Measurements from ENCODE around the gene EFNA2. TPM values are rescaled to one million over a fixed set of nuclear protein-coding genes. Genes with fewer than 3 reads are reported as not detected.

EFNA2 gene
- total RNA-seq, 1 experiment from 2014 or later, result 0.45 TPM

DNA sequence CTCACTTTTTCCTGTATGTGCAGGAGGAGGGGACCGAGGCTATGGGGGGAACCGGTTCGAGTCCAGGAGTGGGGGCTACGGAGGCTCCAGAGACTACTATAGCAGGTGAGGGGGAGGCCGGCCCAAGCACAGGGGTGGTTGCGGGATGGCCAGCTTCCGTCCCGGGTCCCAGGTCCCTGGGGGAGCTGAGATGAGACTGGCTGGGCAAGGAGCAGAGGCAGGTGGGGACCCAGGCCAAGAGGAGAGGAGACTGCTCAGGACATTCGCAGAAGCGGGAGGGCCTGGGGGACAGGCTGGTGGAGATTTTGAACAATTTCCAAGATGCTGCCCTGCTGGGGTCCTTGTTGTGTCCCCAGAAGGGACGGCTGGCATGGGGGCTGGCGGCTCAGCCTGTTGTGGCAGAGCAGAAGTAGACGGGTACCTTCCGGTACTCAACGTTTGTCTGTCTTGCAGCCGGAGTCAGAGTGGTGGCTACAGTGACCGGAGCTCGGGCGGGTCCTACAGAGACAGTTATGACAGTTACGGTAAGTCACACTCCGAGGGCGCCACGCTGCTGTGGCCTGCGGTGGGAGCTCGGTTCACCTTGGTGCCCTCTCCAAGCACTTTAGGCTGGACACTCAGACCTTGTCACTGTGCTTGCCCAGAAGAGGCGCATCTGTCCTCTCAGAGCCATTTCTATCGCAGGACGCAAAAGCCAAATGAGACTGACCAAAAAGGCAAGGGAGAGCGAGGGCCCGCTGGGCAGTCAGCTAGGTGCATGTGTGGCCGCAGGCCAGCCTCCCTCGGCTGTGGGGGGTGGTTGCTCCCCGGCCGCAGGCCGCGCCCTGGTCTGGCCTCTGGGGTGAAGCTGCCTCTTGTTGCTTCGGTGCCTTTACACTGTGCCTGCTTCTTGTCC is 13.9 kb upstream of the EFNA2 start:
- no peak for DNase-seq (ENCODE audit: low read depth)

DNA sequence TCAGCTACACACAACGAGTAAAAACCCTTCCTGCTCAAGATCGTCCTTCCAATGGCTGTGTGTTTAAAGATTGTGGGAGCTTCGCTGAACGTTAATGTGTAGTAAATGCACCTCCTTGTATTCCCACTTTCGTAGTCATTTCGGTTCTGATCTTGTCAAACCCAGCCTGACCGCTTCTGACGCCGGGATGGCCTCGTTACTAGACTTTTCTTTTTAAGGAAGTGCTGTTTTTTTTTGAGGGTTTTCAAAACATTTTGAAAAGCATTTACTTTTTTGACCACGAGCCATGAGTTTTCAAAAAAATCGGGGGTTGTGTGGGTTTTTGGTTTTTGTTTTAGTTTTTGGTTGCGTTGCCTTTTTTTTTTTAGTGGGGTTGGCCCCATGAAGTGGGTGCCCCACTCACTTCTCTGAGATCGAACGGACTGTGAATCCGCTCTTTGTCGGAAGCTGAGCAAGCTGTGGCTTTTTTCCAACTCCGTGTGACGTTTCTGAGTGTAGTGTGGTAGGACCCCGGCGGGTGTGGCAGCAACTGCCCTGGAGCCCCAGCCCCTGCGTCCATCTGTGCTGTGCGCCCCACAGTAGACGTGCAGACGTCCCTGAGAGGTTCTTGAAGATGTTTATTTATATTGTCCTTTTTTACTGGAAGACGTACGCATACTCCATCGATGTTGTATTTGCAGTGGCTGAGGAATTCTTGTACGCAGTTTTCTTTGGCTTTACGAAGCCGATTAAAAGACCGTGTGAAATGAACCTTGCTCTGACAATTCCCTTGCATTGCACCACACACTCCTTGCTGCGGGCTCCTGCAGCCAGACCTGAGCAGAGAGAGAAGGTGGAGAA is 13.0 kb upstream of the EFNA2 start:
- DNase-seq (ENCODE audit: low read depth), result no peak

DNA sequence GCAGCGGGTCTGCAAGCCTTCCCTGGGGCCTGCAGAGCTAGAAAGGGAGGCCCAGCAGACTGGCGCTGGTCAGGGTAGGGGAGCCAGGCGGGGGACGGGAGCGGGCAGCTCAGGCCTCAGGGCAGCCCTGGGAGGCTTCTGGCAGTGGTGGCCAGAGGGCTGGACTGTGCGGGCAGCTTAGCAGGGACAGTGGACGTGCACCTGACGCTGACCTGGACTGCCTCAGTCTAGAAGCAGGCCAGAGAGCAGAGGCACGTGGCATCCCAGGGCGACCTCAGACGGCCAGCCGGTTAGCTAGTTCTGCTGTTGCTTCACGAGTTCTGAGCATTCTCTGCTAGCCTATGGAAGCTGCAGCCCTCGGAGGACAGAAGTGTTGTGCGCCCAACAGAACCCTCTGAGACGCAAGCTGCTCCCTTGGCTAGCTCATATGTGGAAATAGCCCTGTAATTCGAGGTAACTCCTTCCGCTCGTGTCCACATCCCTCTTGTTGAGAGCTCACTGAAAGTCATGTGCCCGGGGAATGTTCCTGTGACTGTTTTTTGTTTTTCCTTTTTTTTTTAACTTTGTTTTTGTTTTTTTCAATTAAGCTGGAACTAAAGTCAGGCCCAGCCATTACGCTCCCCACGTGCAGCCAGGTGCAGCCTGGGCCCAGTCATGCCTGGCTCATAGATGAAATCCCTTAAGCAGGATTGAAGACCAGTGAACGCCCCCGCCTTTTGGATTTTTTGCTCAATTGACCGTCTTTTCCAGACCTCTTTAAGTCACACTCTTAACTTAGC is 12.2 kb upstream of the EFNA2 start:
- no peak for DNase-seq (ENCODE audit: low read depth)

DNA sequence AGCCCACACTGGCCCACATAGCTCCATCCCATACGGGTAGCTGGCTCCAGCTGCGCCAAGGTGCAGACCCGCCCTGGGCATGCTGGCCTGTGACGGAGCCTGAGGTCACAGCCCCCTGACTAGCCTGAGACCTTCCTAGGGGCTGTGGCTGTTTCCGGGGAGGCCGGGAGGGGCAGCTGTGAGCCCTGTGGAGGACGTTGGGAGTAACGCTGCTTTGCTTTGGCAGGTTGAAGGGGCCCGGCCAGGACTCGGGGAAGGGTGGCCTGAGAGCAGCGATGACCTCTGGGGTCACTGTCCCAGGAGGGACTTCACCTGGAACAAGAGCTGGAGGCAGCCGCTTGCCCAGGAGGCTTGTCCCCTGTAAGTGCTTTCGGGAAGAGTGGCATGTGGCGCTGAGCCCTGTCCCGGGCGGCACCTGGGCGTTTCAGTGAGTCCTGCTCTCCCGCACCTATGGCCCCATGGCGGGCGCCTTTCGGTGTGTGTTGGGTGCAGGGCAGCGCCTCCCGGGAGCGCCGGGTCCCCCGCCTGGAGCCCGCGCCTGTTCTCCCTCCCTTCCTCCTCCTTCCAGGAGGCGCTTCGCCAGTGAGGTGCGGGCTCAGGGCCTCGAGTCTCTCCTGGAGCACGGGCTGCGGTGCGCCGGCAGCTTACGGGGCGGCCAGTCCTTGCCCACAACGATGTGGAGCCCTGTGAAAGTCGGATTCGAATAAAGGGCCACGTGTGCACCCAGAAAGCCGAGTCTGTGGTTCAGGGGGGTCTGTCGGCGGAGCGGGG is 11.4 kb upstream of the EFNA2 start:
- DNase-seq (ENCODE audit: low read depth), result no peak

DNA sequence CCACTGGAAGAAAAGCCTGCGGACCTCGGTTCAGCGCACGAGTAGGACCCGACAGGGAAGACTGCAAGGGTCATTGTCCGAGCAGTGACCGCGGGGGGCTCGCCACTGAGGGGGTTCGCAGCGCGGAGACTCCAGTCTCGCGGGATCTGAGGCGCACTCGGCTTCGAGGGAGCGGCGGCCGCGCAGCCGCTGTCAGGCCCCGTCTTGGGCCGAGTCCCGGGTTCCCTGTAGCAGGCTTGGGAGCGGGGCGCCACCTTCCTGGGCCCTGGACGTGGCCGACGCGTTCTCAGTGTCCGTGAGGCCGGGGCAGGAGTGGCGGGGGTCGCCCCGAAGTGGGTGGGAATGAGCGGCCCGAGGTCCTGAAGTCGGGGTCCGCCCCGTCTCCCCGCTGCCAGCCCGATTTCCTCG is 10.8 kb upstream of the EFNA2 start:
- no peak for DNase-seq (ENCODE audit: low read depth)

DNA sequence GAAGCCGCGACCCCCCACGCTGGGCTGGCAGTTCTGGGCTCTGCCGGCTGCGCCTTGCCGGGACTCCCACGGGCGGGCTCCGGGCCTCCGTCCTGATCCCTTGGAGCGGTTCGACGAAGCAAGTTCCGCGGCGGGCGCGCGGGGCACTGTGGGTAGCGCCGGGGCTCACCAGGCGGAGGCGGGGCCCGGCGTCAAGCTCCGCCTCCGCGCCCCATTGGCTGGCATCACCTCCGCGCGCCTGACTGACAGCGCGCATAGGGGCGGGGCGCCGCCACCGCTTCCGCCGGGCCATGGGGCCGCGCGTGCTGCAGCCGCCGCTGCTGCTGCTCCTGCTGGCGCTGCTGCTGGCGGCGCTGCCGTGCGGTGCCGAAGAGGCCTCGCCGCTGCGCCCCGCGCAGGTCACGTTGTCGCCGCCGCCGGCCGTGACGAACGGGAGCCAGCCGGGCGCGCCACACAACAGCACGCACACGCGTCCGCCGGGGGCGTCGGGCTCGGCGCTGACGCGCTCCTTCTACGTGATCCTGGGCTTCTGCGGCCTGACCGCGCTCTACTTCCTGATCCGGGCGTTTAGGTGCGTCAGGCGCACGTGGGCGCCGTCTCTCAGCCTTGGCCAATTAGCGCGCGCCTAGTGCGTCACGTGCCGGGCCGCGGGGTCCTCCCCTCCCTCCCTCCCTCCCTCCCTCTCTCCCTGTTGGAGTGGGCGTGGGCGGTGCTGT is 10.3 kb upstream of the EFNA2 start, which contains the start of gene FAM174C:
Gene FAM174C, plus strand, starts transcription at position 271 of the 716 bp plus-strand sequence. Its CDS starts 20 bp downstream, at position 291.
- peak; percentile 95 for DNase-seq (ENCODE audit: low read depth)

DNA sequence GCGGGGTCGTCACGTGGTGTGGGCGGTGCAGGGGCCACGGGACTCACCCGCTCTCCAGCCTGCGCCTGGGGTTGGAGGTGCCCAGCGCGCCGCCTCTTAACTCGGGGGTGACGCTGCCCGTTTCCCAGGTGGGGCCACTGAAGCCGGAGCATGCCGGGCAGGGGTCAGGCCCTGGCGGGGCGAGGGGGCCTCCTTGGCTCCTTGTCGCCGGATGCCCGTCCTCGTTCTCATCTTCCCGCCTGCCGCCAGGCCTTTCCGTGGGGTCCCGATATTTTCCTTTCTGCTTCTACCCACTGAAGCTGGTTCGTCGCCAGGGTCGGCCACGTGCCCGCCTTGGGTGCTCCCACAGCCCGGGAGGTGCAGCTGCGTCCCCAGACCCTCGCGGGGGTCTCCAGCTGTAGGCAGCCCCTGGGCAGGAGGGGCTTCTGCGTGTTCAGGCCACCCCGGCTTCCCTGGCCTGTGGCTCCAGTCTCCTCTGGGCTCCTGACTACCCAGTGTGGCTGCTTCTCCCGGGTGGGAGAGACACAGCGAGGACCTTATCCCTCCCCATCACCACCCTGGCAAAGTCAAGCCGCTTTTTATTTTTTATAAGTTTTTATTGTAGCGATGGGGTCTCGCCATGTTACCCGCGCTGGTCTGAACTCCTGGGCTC is 9.6 kb upstream of the EFNA2 start:
- no peak for DNase-seq (ENCODE audit: low read depth)

DNA sequence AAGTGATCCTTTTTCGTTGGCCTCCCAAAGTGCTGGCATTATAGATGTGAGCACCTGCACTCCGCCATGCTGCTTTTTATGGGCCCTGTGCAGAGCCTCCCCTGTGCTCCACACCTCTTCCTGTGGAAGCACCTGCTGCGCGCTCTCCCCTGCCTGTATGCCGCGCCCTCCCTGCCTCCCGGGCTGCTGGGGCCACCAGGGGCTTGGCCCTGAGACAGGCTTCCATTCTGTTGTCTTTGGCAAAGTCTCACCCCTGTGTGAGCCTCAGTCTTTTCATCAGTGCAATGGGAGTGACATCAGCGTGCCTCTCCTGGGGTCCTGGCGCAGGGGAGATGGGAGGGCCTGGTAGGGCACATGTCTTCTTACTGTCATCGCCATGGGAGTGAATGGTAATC is 9.0 kb upstream of the EFNA2 start:
- DNase-seq (ENCODE audit: low read depth), result no peak

DNA sequence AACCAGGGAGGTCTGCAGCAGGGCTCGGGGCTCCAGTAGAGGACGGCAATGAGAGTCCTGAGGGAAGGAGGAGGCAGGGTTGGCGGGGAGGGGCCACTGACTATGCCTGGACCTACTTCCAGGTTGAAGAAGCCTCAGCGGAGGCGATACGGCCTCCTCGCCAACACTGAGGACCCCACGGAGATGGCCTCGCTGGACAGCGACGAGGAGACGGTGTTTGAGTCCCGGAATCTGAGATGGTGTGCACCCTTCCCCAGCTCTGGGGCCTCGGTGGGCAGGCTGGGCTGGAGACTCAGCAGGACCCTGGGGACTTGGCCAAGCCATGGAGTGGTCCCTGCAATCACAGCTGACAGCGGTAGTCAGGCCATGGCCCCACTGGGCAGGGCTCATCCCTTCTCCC is 8.6 kb upstream of the EFNA2 start:
- no peak for DNase-seq (ENCODE audit: low read depth)

DNA sequence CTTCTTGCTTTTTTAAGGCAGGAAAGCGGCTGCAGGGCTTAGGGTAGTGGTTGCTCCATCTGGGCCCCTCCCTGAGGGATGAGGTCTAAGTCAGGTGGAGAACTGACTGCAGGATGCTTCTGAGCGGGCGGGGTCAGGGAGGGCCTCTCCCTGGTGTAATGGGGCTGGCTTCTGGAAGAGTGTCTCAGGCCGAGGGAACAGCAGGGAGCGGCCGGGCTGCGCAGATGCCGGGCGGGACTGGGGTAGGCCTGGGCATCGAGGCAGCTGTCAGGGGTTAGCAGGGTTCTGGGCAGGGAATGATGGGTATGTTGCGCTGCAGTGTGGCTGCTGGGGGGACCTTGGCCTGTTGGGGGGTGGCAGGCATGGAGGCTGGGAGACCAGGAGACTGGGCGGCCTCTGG is 7.6 kb upstream of the EFNA2 start:
- no peak for DNase-seq (ENCODE audit: low read depth)

DNA sequence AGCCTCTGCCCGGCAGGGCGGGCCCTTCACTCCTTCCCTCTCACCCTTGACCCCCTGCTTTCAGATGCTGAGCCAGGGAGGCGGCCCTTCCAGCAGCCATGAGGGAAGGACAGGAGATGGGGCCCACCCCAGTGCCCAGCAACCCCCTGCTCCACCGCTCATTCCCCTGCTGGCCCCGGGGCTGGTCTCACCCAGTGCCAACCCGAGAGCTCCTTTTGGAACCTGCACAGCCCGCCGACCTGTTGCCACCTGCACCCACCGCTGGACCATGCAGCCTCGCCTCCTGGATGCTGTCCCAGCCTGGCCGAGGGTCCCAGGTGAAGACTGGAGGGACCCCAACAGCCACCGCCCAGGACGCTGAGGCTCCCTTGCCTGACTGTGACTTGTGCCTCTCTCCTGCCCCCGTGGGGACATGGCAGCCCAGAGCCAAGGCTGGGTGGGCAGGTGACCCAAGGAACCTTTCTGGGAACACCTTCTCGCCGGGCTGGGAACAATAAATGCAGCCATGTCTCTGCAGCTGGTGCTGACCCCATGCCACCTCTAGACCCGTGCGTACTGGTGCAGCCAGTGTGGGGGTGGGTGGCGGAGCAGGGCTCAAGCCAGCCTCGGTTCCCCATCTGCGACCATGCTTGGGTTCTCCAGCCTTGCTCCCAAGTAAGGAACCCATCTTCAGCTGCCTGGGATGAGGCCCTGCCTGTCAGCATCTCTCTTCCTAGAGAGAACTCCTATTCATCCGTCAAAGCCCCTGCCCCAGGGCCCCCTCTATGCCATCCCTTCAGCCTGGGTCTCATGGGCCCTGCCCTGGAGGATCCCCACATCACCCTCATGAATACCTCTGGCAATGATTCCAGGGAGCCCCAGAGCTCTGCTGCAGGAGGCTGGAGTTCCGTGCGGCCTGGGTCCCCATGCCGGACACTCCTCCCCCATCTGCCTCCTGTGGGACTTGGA is 6.7 kb upstream of the EFNA2 start:
- no peak for DNase-seq (ENCODE audit: low read depth)

DNA sequence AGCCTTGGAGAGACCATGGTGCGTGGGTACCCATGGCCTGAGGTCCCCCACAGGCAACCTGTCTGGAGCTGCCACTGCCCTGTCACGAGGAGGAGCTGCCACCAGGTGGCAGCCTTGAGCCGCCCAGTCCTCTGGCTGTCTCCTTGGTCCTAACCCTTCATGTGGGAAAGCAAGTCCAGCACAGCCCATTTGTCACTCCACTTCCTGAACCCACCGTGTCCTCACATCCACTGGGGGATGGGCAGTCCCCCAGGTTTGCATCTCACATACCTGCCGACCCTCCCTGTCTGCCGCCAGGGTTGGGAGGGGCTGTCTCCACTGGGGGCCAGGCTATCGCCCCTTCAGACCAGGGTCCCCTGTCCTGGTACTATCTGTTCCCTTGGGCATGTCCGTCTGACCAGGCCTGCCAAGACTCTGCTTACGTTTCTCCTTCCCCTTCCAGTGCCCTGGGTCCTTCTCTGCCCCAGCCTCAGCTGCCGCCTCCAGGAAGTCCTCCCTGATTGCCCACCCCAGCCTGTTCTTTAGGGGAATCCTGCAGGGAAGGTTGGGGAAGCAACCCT is 5.8 kb upstream of the EFNA2 start:
- peak; percentile 75 for DNase-seq (ENCODE audit: low read depth)

DNA sequence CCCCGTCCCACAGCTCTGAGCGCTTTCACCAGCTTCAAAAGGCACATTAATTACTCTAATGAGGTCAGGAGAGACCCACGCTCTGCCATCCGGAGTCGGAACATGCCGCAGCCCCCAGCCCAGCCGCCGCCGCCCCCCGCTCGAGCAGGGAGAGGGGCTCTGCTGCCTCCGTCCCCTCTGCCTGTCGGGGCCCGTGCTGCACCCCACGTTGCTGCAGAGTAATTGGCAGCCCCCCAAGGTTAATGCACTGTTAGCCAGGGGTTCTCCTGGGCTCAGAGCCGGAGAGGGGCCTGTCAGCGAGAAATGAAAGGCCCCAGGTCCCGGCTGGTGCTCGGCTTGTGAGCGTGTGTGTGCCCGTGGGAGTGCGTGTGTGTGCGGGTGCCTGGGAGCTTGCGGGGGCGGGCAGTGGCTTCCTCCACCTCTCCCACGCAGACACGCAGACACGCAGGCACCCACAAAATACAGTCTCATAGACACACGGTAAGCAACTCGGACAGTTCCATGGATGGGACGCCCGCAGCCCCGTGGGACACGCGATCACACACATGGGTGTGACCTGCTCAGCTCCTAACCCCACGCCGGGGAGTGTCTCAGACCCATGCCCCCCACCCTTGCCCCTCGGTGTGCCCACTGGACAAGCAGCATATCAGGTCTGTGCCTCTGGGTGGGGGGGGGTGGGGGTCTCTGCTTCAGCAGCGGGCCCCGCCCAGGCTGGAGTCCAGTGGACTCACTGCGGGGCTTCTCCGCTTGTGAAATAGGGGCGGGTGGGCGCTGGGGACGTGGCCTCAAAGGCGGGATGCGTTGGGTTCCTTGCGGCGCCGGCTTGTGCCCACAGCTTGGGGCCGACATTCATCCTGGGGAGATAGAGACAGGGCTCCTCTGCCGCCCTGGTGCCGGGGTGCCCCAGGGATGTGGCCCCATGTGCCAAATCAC is 4.8 kb upstream of the EFNA2 start:
- no peak for DNase-seq (ENCODE audit: low read depth)

DNA sequence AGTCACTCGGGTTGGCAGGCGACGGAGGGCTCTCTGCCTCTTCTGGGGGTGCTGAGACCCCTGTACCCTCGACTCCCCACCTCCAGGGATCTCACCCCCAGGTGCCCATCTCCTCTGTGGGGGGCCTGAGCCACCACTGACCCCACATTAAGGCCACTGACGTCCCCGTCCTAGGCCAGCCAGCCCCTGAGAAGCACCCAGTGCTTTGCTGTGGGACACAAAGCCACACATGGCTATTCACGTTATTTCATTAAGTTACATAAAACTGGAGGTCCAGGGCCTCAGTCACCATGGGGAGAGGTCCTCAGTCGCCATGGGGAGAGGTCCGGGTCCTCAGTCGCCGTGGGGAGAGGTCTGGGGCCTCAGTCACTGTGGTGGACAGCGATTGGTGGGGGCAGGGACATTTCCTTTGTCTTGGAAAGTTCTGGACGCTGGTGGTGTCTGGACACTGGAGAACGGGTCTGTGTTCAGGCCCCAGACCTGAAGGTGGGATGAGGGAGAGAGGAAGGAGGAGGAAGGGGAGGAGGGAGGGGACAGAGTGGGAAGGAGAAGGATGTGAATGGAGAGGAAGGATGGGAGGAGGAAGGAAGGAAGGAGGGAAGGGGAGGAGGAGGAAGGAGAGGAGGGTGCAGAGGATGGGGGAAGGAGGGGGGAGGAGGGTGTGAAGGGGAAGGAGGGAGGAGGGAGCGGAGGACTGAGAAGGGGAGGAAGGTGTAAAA is 3.9 kb upstream of the EFNA2 start:
- no peak for DNase-seq (ENCODE audit: low read depth)

DNA sequence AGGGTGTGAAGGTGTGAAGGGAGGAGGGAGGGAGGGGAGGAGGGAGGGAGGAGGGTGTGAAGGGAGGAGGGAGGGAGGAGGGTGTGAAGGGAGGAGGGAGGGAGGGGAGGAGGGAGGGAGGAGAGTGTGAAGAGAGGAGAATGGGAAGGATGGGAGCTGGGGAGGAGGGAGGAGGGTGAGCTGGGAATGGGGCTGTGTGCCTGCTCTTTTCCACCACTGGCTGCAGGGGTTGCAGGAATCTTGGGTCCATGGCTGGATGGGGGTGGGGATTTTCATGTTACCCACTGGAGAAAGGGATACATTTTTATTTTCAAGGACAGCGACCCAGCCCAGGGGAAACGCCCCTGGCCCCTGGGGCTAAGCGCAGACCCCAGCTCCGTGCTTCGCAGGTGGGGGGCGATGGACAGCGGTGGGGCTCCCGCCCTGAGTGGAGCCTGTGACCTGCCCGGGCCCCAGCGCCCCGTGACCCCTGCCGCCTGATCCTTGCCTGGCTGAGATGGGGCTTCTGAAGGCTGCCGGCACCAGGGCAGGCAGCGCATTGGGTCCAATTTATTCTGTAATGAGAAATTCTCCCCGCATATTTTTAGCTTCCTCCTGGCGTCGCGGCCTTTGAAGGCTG is 3.0 kb upstream of the EFNA2 start:
- DNase-seq (ENCODE audit: low read depth), result no peak

Data from HT1080 (cell line).